ENCODE results near the gene SPATA17. TPM values are rescaled to one million over a fixed set of nuclear protein-coding genes. Genes with fewer than 3 reads are reported as not detected.

SPATA17 gene
- total RNA-seq, 1 experiment from 2014 or later = 4.5 TPM

- no peaks in the 10 kb centered on the region for H3K27me3 Mint-ChIP-seq (ENCODE audit: insufficient read depth, unreplicated experiment)
- intact Hi-C loops (cut with micrococcal nuclease) = no loop called here
- H3K36me3 Mint-ChIP-seq (ENCODE audit: insufficient read depth, unreplicated experiment) = no peaks in the 10 kb centered on the region
- peaks cover 9% of the 10 kb centered on the region for H3K9me3 Mint-ChIP-seq (ENCODE audit: unreplicated experiment)
- H3K4me3 Mint-ChIP-seq (ENCODE audit: unreplicated experiment) = no peak overlapping the region
- ChIA-PET POLR2A (no interaction called here), CTCF (no interaction called here)
- H3K27ac Mint-ChIP-seq (ENCODE audit: low read depth, unreplicated experiment) = no peak overlapping the region
- peaks cover 7% of the 10 kb centered on the region for H3K4me1 Mint-ChIP-seq (ENCODE audit: insufficient read depth, unreplicated experiment)
- peak; percentile 42 for DNase-seq (ENCODE audit: unreplicated experiment)
- no TSS peak for BruUV-seq (replicated peaks)
- TF ChIP-seq CTCF (IDR thresholded peaks at IDR 0.05; ENCODE audit: unreplicated experiment) = no peak
These were observed 261.6 kb downstream of the SPATA17 start for GRCh38 chr1:217892750-217893149.

- DNase-seq (ENCODE audit: unreplicated experiment) = no peak
- intact Hi-C loops (cut with micrococcal nuclease) = no loop called here
- Mint-ChIP-seq H3K4me3 (ENCODE audit: unreplicated experiment) (no peak overlapping the region), H3K27me3 (ENCODE audit: insufficient read depth, unreplicated experiment) (no peaks in the 10 kb centered on the region), H3K9me3 (ENCODE audit: unreplicated experiment) (peaks cover 4% of the 10 kb centered on the region), H3K4me1 (ENCODE audit: insufficient read depth, unreplicated experiment) (peaks cover 7% of the 10 kb centered on the region), H3K27ac (ENCODE audit: low read depth, unreplicated experiment) (no peak overlapping the region), H3K36me3 (ENCODE audit: insufficient read depth, unreplicated experiment) (no peaks in the 10 kb centered on the region)
- ChIA-PET POLR2A (interaction anchor here (1.5 kb wide), 1 partner anchor 7 kb away, joined by 4 read pairs; no protein-coding TSS in a partner anchor), CTCF (no interaction called here)
- BruUV-seq (replicated peaks) = no TSS peak
- no peak for TF ChIP-seq CTCF (IDR thresholded peaks at IDR 0.05; ENCODE audit: unreplicated experiment)
These were observed 264.7 kb downstream of the SPATA17 start for GRCh38 chr1:217895841-217896240.

GRCh38 chr1:217896490-217896889, 265.3 kb downstream of the SPATA17 start:
- TF ChIP-seq CTCF (IDR thresholded peaks at IDR 0.05; ENCODE audit: unreplicated experiment) = no peak
- peak; percentile 57 for DNase-seq (ENCODE audit: unreplicated experiment)
- Mint-ChIP-seq H3K27me3 (ENCODE audit: insufficient read depth, unreplicated experiment) (no peaks in the 10 kb centered on the region), H3K4me1 (ENCODE audit: insufficient read depth, unreplicated experiment) (peaks cover 7% of the 10 kb centered on the region), H3K9me3 (ENCODE audit: unreplicated experiment) (no peaks in the 10 kb centered on the region), H3K27ac (ENCODE audit: low read depth, unreplicated experiment) (no peak overlapping the region), H3K4me3 (ENCODE audit: unreplicated experiment) (no peak overlapping the region), H3K36me3 (ENCODE audit: insufficient read depth, unreplicated experiment) (no peaks in the 10 kb centered on the region)
- intact Hi-C loops (cut with micrococcal nuclease) = no loop called here
- CTCF ChIA-PET = no interaction called here
- POLR2A ChIA-PET = interaction anchor here (1.5 kb wide), 1 partner anchor 8 kb away, joined by 4 read pairs; no protein-coding TSS in a partner anchor
- no TSS peak for BruUV-seq (replicated peaks)

DNA sequence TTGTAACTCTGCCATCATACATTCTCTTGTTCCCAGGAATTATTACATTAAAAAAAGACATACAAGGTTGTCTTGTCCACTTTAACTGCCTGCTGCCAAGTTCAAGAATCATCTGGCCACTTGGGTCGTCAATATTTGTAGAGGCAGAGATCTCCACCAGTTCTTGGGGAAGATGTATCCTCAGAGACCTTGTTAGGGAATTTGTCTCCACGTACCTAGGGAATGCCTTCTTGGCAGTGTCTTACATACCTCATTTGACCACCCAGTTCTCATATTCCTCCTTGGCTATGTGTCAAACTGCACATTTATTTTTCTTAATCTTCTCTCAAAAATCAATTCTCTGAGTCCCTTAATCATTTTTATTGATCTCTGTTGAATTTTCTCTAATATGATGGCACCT, 266.0 kb downstream of the SPATA17 start:
- ChIA-PET CTCF (interaction anchor here (0.6 kb wide), 1 partner anchor 26 kb away, joined by 3 read pairs; no protein-coding TSS in a partner anchor), POLR2A (interaction anchor here (1.5 kb wide), 1 partner anchor 9 kb away, joined by 4 read pairs; no protein-coding TSS in a partner anchor)
- Mint-ChIP-seq H3K27ac (ENCODE audit: low read depth, unreplicated experiment) (no peak overlapping the region), H3K9me3 (ENCODE audit: unreplicated experiment) (no peaks in the 10 kb centered on the region), H3K4me3 (ENCODE audit: unreplicated experiment) (no peak overlapping the region), H3K36me3 (ENCODE audit: insufficient read depth, unreplicated experiment) (no peaks in the 10 kb centered on the region), H3K27me3 (ENCODE audit: insufficient read depth, unreplicated experiment) (no peaks in the 10 kb centered on the region), H3K4me1 (ENCODE audit: insufficient read depth, unreplicated experiment) (peaks cover 7% of the 10 kb centered on the region)
- no peak for DNase-seq (ENCODE audit: unreplicated experiment)
- no TSS peak for BruUV-seq (replicated peaks)
- no peak for TF ChIP-seq CTCF (IDR thresholded peaks at IDR 0.05; ENCODE audit: unreplicated experiment)
- intact Hi-C loops (cut with micrococcal nuclease) = no loop called here
